ENCODE measurements around the gene SAP130. TPM values are rescaled to one million over a fixed set of nuclear protein-coding genes. Genes with fewer than 3 reads are reported as not detected.

Gene SAP130
- 10 to 100 TPM; 14.7 to 19.9 (median 18.2) TPM for total RNA-seq

DNA sequence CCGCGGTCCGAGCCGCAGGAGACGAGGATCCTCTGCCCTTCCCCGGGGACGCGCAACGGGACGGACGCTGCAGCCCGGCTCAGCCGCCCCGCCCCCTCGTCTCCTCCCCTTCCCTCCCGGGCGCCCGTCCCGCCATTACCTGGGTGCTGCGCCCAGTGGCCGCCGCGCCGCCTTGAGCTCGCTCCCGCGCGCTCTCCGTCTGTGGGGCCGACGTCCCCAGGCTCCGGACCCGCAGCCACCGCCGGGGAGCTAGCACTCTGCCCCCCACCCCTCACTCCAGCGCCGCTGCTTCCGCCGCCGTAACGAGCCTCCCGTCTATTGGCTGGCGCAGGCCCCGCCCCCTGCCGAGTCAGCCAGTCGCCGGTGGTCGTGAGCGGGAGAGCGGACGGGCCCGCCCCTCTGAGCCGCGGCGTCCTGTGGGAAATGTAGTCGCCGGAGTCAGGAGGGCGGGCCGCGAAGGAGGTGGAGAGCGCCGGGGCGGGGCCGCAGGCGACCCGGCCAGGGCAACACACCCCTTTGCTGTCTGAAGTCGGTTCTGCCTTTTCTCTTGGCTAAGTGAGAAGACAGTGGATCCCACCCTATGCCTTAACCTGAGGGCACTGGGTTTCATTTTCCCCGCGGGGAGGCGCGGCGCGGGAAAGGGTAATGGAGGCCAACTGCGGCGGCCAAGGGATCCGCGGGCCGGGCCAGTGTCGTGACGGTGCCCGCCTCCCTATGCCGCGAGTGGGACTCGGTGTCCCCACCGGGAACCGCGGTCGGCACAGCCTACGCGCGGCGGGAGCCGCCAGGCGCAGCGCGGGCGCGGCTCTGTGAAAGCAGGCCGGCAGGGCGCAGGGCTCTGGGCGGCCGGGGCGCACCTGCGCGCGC, at the start of gene SAP130:
Gene SAP130 (minus strand): TSS at position 259 of the 867 bp plus-strand sequence. CDS start 1,767 bp downstream, outside the sequence.
- Histone ChIP-seq H3K36me3 (no peaks in the 10 kb centered on the region), H3K27me3 (no peaks in the 10 kb centered on the region), H3K9me3 (peaks cover 6% of the 10 kb centered on the region), H3K4me3 (peak within 1 kb of the TSS; percentile 94), H3K4me1 (peaks cover 21% of the 10 kb centered on the region), H3K27ac (peak within 1 kb of the TSS; percentile 95)
- 5% methylated on average over 16 of the region's 106 CpGs for WGBS
- peak; percentile 99 for DNase-seq (ENCODE audit: low spot score in 2 of 2)
- TF ChIP-seq POLR2A (IDR thresholded peaks at IDR 0.05) (peak in 1 of 2 donors; percentile 49), POLR2AphosphoS5 (IDR thresholded peaks at IDR 0.05) (no peak)

DNA sequence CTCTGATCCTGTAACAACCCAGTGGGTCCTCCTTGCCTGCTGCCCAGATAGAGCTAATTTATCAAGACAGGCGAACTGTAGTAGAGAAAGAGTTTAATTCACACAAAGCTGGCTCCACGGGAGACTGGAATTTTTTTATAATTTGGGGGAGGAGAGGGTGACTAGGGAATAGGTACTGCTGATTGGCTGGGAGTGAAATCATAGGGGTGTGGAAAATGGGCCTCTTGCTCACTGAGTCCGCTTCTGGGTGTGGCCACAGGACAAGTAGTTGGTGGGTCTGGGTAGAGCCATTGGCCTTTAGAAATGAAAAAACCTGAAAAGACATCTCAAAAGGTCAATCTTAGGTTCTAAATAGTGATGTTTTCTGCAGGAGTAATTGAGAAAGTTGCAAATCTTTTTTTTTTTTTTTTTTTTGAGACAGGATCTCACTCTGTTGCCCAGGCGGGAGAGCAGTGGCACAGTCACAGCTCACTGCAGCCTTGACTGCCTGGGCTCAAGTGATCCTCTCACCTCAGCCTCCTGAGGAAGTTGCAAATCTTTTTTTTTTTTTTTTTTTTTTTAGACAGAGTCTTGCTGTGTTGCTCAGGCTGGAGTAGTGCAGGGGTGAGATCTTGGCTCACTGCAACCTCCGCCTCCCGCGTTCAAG, 48.7 kb upstream of the SAP130 start:
- no peak for TF ChIP-seq POLR2AphosphoS5 (IDR thresholded peaks at IDR 0.05)
- TF ChIP-seq, protein P1, sequence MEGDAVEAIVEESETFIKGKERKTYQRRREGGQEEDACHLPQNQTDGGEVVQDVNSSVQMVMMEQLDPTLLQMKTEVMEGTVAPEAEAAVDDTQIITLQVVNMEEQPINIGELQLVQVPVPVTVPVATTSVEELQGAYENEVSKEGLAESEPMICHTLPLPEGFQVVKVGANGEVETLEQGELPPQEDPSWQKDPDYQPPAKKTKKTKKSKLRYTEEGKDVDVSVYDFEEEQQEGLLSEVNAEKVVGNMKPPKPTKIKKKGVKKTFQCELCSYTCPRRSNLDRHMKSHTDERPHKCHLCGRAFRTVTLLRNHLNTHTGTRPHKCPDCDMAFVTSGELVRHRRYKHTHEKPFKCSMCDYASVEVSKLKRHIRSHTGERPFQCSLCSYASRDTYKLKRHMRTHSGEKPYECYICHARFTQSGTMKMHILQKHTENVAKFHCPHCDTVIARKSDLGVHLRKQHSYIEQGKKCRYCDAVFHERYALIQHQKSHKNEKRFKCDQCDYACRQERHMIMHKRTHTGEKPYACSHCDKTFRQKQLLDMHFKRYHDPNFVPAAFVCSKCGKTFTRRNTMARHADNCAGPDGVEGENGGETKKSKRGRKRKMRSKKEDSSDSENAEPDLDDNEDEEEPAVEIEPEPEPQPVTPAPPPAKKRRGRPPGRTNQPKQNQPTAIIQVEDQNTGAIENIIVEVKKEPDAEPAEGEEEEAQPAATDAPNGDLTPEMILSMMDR (IDR thresholded peaks at IDR 0.05), result no peak
- no peak for TF ChIP-seq POLR2A (IDR thresholded peaks at IDR 0.05)
- no peak for TF ChIP-seq EP300 (IDR thresholded peaks at IDR 0.05)
- H3K27me3 ChIP-seq, result no peaks in the 10 kb centered on the region
- no peaks in the 10 kb centered on the region for H3K9me3 ChIP-seq
- no peak overlapping the region for H3K4me3 ChIP-seq
- H3K27ac ChIP-seq, result no peak overlapping the region
- 85% methylated on average over 7 of the region's 7 CpGs for WGBS
- no peaks in the 10 kb centered on the region for H3K4me1 ChIP-seq
- DNase-seq (ENCODE audit: low spot score in 2 of 2), result no peak
- H3K36me3 ChIP-seq, result no peaks in the 10 kb centered on the region

DNA sequence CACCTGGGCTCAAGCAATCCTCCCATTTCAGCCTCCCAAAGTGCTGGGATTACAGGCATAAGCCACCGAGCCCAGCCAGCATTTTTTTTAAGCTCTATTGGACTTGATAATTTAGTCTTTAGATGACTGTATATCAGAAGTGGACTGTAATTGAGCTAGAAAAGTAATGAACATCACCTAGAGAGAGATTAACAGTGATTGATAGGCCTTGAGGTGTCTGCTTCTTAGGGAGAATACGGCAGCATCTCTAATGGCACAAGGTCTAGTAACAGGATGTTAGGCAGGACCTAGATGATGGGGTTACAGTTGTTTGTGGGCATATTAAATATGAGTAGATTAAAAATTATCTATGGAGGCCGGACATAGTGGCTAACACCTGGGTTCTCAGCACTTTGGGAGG, 45.4 kb upstream of the SAP130 start:
- H3K27ac ChIP-seq, result no peak overlapping the region
- H3K4me3 ChIP-seq, result no peak overlapping the region
- H3K27me3 ChIP-seq, result no peaks in the 10 kb centered on the region
- TF ChIP-seq POLR2AphosphoS5 (IDR thresholded peaks at IDR 0.05) (no peak), POLR2A (IDR thresholded peaks at IDR 0.05) (no peak), EP300 (IDR thresholded peaks at IDR 0.05) (no peak)
- TF ChIP-seq, protein P1 (IDR thresholded peaks at IDR 0.05), result no peak
- no peaks in the 10 kb centered on the region for H3K9me3 ChIP-seq
- H3K36me3 ChIP-seq, result no peaks in the 10 kb centered on the region
- H3K4me1 ChIP-seq, result no peaks in the 10 kb centered on the region
- no peak for DNase-seq (ENCODE audit: low spot score in 2 of 2)
- WGBS, result 88% methylated on average over 3 of the region's 3 CpGs

DNA sequence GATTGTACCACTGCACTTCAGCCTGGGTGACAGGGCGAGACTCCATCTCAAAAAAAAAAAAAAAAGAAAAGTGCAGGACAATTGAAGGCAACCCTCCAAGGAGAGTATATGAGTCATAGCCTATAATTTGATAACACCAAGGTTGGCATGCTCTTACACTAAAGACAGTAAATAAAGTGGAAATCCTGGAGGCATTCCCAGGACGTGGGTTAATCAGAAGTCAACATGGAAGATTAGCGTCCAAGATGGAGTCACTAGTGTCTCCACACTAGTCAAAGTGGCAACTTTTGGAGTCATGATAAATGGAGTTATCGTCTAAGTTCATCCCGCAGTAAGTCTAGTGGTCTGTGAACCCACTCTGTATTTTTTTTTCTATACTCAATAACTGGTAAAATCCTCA, 41.9 kb upstream of the SAP130 start:
- Histone ChIP-seq H3K4me1 (no peaks in the 10 kb centered on the region), H3K27ac (no peak overlapping the region), H3K36me3 (no peaks in the 10 kb centered on the region), H3K4me3 (no peak overlapping the region), H3K9me3 (no peaks in the 10 kb centered on the region), H3K27me3 (no peaks in the 10 kb centered on the region)
- TF ChIP-seq, protein P1 (IDR thresholded peaks at IDR 0.05), result no peak
- TF ChIP-seq POLR2A (IDR thresholded peaks at IDR 0.05) (no peak), EP300 (IDR thresholded peaks at IDR 0.05) (no peak), POLR2AphosphoS5 (IDR thresholded peaks at IDR 0.05) (no peak)
- no peak for DNase-seq (ENCODE audit: low spot score in 2 of 2)
- WGBS, result 67% methylated on average over 5 of the region's 5 CpGs

DNA sequence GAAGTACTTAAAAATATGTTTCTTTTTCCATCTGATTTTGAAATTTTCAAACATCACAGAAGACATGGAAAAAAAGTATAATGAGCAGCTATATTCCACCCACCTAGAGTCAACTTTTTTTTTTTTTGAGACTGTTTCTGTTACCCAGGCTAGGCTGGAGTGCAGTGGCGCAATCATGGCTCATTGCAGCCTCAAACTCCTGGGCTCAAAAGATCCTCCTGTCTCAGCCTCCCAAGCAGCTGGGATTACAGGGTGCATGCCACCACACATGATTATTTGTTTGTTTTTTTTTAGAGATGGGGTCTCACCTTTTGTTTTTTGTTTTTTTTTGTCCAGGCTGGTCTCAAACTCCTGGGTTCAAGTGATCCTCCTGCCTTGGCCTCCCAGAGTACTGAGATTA, 36.5 kb upstream of the SAP130 start:
- TF ChIP-seq, protein P1 (IDR thresholded peaks at IDR 0.05), result no peak
- TF ChIP-seq POLR2A (IDR thresholded peaks at IDR 0.05), result no peak
- no peak for TF ChIP-seq POLR2AphosphoS5 (IDR thresholded peaks at IDR 0.05)
- no peak for TF ChIP-seq EP300 (IDR thresholded peaks at IDR 0.05)
- Histone ChIP-seq H3K27ac (no peak overlapping the region), H3K27me3 (no peaks in the 10 kb centered on the region), H3K4me3 (no peak overlapping the region), H3K9me3 (no peaks in the 10 kb centered on the region), H3K36me3 (no peaks in the 10 kb centered on the region), H3K4me1 (no peaks in the 10 kb centered on the region)
- WGBS, result 100% methylated on average over 1 of the region's 1 CpG
- no peak for DNase-seq (ENCODE audit: low spot score in 2 of 2)

Data from suprapubic skin (tissue), 4 donors.